Memory B cell (primary cell): Measurements from ENCODE around the gene HIBCH.
"Not testable (repeated sequence)": the region's sequence is repeated elsewhere in the genome, so short reads cannot be mapped to it uniquely, and the experiment has no call there.

Experiments
- ATAC-seq: fragments of 150-1000 bp; cut with Tn5 transposase; 2 replicates; pipeline ENCODE4 v1.10.0; 2021; ENCODE audit warnings: low read depth, mild to moderate bottlenecking, moderate library complexity
- DNase-seq, 2 donors: peaks; one replicate each; pipeline ENCODE4 v3.0.0; 2022; ENCODE audit warnings: low spot score in 2 of 2
- H3K27ac Mint-ChIP-seq: one replicate; pipeline ENCODE4 v1.8.0; 2022; ENCODE audit warnings: mild to moderate bottlenecking, moderate library complexity, mixed read lengths
- H3K27me3 Mint-ChIP-seq: one replicate; pipeline ENCODE4 v1.8.0; 2022; ENCODE audit warnings: mixed read lengths
- H3K36me3 Mint-ChIP-seq: one replicate; pipeline ENCODE4 v1.8.0; 2022; ENCODE audit warnings: mild to moderate bottlenecking, mixed read lengths
- H3K4me1 Mint-ChIP-seq: one replicate; pipeline ENCODE4 v1.8.0; 2022; ENCODE audit warnings: mixed read lengths
- H3K4me3 Mint-ChIP-seq: one replicate; pipeline ENCODE4 v1.8.0; 2022; ENCODE audit warnings: mild to moderate bottlenecking, moderate library complexity, mixed read lengths
- H3K9me3 Mint-ChIP-seq: one replicate; pipeline ENCODE4 v1.8.0; 2022; ENCODE audit warnings: mixed read lengths

HIBCH gene

GRCh38 chr2:190319555-190320498, at the start of gene HIBCH:
TSS of gene HIBCH (minus strand) at chr2:190319826. CDS start at chr2:190319750, 76 bp downstream.
- Mint-ChIP-seq H3K4me3 (peak within 1 kb of the TSS; percentile 100), H3K36me3 (peaks cover 1% of the 10 kb centered on the region), H3K4me1 (peaks cover 25% of the 10 kb centered on the region), H3K27me3 (peaks cover 2% of the 10 kb centered on the region), H3K9me3 (no peaks in the 10 kb centered on the region), H3K27ac (peak within 1 kb of the TSS; percentile 96)
- peak; percentile 88 for ATAC-seq
- DNase-seq, result peak; percentile 56 to 70

- Mint-ChIP-seq H3K36me3 (peaks cover 4% of the 10 kb centered on the region), H3K27ac (no peak overlapping the region), H3K4me1 (no peaks in the 10 kb centered on the region), H3K27me3 (no peaks in the 10 kb centered on the region), H3K4me3 (no peak overlapping the region), H3K9me3 (no peaks in the 10 kb centered on the region)
- no peak for ATAC-seq
- no peak for DNase-seq
Measured at GRCh38 chr2:190367091-190367490, 47.5 kb upstream of the HIBCH start.

- Mint-ChIP-seq H3K4me1 (no peaks in the 10 kb centered on the region), H3K27me3 (no peaks in the 10 kb centered on the region), H3K4me3 (no peak overlapping the region), H3K9me3 (no peaks in the 10 kb centered on the region), H3K36me3 (peaks cover 4% of the 10 kb centered on the region), H3K27ac (no peak overlapping the region)
- DNase-seq, result no peak
- ATAC-seq, result no peak
Measured at GRCh38 chr2:190366248-190366753, 46.7 kb upstream of the HIBCH start.

- Mint-ChIP-seq H3K4me3 (no peak overlapping the region), H3K9me3 (no peaks in the 10 kb centered on the region), H3K4me1 (no peaks in the 10 kb centered on the region), H3K27me3 (no peaks in the 10 kb centered on the region), H3K36me3 (peaks cover 4% of the 10 kb centered on the region), H3K27ac (no peak overlapping the region)
- DNase-seq, result no peak
- no peak for ATAC-seq
Measured at GRCh38 chr2:190365499-190366204, 46.0 kb upstream of the HIBCH start.

- ATAC-seq (no peak), DNase-seq (no peak)
- no peaks in the 10 kb centered on the region for H3K27me3 Mint-ChIP-seq
- H3K4me1 Mint-ChIP-seq, result peaks cover 6% of the 10 kb centered on the region
- H3K9me3 Mint-ChIP-seq, result no peaks in the 10 kb centered on the region
- no peak overlapping the region for H3K4me3 Mint-ChIP-seq
- no peak overlapping the region for H3K27ac Mint-ChIP-seq
- no peaks in the 10 kb centered on the region for H3K36me3 Mint-ChIP-seq
Measured at GRCh38 chr2:190362894-190363293, 43.3 kb upstream of the HIBCH start.

- no peak for ATAC-seq
- Mint-ChIP-seq H3K36me3 (no peaks in the 10 kb centered on the region), H3K27ac (no peak overlapping the region), H3K4me1 (peaks cover 6% of the 10 kb centered on the region), H3K27me3 (no peaks in the 10 kb centered on the region), H3K4me3 (no peak overlapping the region), H3K9me3 (no peaks in the 10 kb centered on the region)
- no peak for DNase-seq
Measured at GRCh38 chr2:190361572-190361971, 41.9 kb upstream of the HIBCH start.

GRCh38 chr2:190360965-190361364, 41.3 kb upstream of the HIBCH start:
- ATAC-seq (no peak), DNase-seq (no peak)
- no peaks in the 10 kb centered on the region for H3K36me3 Mint-ChIP-seq
- H3K27ac Mint-ChIP-seq, result no peak overlapping the region
- H3K27me3 Mint-ChIP-seq, result no peaks in the 10 kb centered on the region
- no peaks in the 10 kb centered on the region for H3K9me3 Mint-ChIP-seq
- H3K4me3 Mint-ChIP-seq, result no peak overlapping the region
- H3K4me1 Mint-ChIP-seq, result peaks cover 6% of the 10 kb centered on the region

- Mint-ChIP-seq H3K4me3 (peak overlapping the region; percentile 29), H3K4me1 (peaks cover 6% of the 10 kb centered on the region), H3K27me3 (no peaks in the 10 kb centered on the region), H3K36me3 (no peaks in the 10 kb centered on the region), H3K27ac (peak overlapping the region; percentile 93), H3K9me3 (no peaks in the 10 kb centered on the region)
- no peak for DNase-seq
- ATAC-seq, result no peak
Measured at GRCh38 chr2:190360561-190360960, 40.9 kb upstream of the HIBCH start.

- not testable (repeated sequence) for H3K4me3 Mint-ChIP-seq
Measured at GRCh38 chr2:190358655-190359448, 39.2 kb upstream of the HIBCH start.

GRCh38 chr2:190357600-190357999, 38.0 kb upstream of the HIBCH start:
- Mint-ChIP-seq H3K27me3 (no peaks in the 10 kb centered on the region), H3K4me3 (no peak overlapping the region), H3K36me3 (no peaks in the 10 kb centered on the region), H3K9me3 (no peaks in the 10 kb centered on the region), H3K4me1 (peaks cover 6% of the 10 kb centered on the region), H3K27ac (no peak overlapping the region)
- no peak for ATAC-seq
- DNase-seq, result no peak

More at GRCh38 chr2:190358655-190359448, 39.2 kb upstream of the HIBCH start:
- H3K9me3 Mint-ChIP-seq, H3K36me3 Mint-ChIP-seq, H3K27me3 Mint-ChIP-seq, ATAC-seq, DNase-seq, H3K4me1 Mint-ChIP-seq: not testable (repeated sequence)
- peak overlapping the region; percentile 93 for H3K27ac Mint-ChIP-seq

GRCh38 chr2:190355968-190356644, 36.5 kb upstream of the HIBCH start:
- H3K36me3 Mint-ChIP-seq, result no peaks in the 10 kb centered on the region
- no peak for DNase-seq
- H3K27me3 Mint-ChIP-seq, result peaks cover 2% of the 10 kb centered on the region
- H3K9me3 Mint-ChIP-seq, result no peaks in the 10 kb centered on the region
- ATAC-seq, result no peak
- no peak overlapping the region for H3K4me3 Mint-ChIP-seq
- H3K27ac Mint-ChIP-seq, result no peak overlapping the region
- peaks cover 6% of the 10 kb centered on the region for H3K4me1 Mint-ChIP-seq

GRCh38 chr2:190354003-190354690, 34.5 kb upstream of the HIBCH start:
- ATAC-seq (no peak), DNase-seq (no peak)
- H3K4me3 Mint-ChIP-seq, result no peak overlapping the region
- H3K4me1 Mint-ChIP-seq, result no peaks in the 10 kb centered on the region
- H3K36me3 Mint-ChIP-seq, result no peaks in the 10 kb centered on the region
- H3K9me3 Mint-ChIP-seq, result no peaks in the 10 kb centered on the region
- peaks cover 2% of the 10 kb centered on the region for H3K27me3 Mint-ChIP-seq
- H3K27ac Mint-ChIP-seq, result no peak overlapping the region

GRCh38 chr2:190353537-190353899, 33.9 kb upstream of the HIBCH start:
- Mint-ChIP-seq H3K4me1 (no peaks in the 10 kb centered on the region), H3K36me3 (no peaks in the 10 kb centered on the region), H3K27ac (no peak overlapping the region), H3K27me3 (peaks cover 2% of the 10 kb centered on the region), H3K4me3 (no peak overlapping the region), H3K9me3 (no peaks in the 10 kb centered on the region)
- DNase-seq, result no peak
- no peak for ATAC-seq
